PFSK-1 (cell line): Measurements from ENCODE around the gene USPL1.
A peak's percentile ranks its signal among the peaks of the same experiment; 100 is the strongest.

Source experiments
- FOXP2 ChIP-seq: optimal IDR thresholded peaks from 2 replicates; pipeline ENCODE3; 2011; ENCODE audit warnings: borderline replicate concordance, control low read depth, inconsistent platforms; ENCODE audit not compliant: insufficient read depth; ENCODE audit errors: extremely low read length, extremely low read depth
- POLR2AphosphoS5 ChIP-seq: IDR thresholded peaks from 2 replicates; pipeline ENCODE4 v1.6.1; 2012; ENCODE audit warnings: low read depth, mild to moderate bottlenecking, control low read depth, low read length, moderate library complexity
- REST ChIP-seq, 2 experiments: IDR thresholded peaks; 2 replicates each; pipeline versions ENCODE4 v1.6.1 to v1.8.0; 2011 to 2012; ENCODE audit warnings: low read depth in 2 of 2, low read length in 2 of 2, control low read depth in 1 of 2, inconsistent platforms in 1 of 2, mild to moderate bottlenecking in 1 of 2, moderate library complexity in 1 of 2; ENCODE audit not compliant: insufficient read depth in 1 of 2
- SIN3A ChIP-seq: IDR thresholded peaks from 2 replicates; pipeline ENCODE4 v1.6.1; 2012; ENCODE audit warnings: mild to moderate bottlenecking, low read length, moderate library complexity, borderline replicate concordance; ENCODE audit not compliant: insufficient read depth
- TAF1 ChIP-seq: IDR thresholded peaks from 2 replicates; pipeline ENCODE4 v1.6.1; 2012; ENCODE audit warnings: low read length, control low read depth, borderline replicate concordance; ENCODE audit not compliant: insufficient read depth

The USPL1 gene

GRCh38 chr13:30641173-30641572 is 23.5 kb downstream of the USPL1 start:
- peak in 1 of 2 experiments; percentile 41; a peak in 1 of 4 replicates for TF ChIP-seq REST (IDR thresholded peaks at IDR 0.05; ENCODE audit: insufficient read depth in 1 of 2, low read depth in 2 of 2, low read length in 2 of 2)

GRCh38 chr13:30645629-30646028 is 27.9 kb downstream of the USPL1 start:
- TF ChIP-seq REST (IDR thresholded peaks at IDR 0.05; ENCODE audit: insufficient read depth in 1 of 2, low read depth in 2 of 2, low read length in 2 of 2) (no peak), TAF1 (no peak), FOXP2 (no peak), POLR2AphosphoS5 (no peak), SIN3A (no peak)

- TF ChIP-seq REST (IDR thresholded peaks at IDR 0.05; ENCODE audit: insufficient read depth in 1 of 2, low read depth in 2 of 2, low read length in 2 of 2) (no peak), FOXP2 (no peak), SIN3A (no peak), POLR2AphosphoS5 (no peak), TAF1 (no peak)
Observed at GRCh38 chr13:30647420-30647819, 29.7 kb downstream of the USPL1 start.

DNA sequence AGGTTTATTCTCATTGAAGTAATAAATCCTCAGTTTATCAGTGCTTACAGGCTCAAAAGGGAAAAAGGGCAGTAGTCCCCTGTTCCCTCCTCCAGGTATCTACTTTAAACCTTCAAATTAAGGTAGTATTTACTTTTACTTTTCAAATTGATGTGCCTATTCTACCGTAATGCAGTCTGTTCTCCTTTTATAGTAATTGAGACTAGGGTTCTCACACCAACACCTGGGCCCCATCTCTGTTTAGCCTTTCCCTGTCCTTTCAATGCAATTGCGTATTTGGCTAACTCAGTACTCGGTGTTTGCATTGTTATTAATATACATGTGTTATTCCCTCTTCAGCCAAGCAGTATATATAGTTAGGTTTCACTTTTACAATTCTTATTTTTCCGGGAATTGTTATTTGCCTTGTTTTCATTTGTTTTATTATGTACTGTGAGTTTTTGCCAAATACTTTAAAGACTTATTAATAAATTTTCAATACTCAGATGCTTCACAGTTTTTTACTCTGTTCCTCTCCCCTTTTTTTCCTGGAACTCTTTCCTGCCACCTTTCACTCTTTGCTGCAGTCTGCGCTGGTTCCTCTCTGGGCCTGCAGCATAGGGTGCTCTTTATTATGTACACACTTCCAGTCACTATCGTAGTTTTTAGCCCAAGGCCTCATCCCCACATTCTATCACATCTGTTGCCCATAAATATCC is 30.3 kb downstream of the USPL1 start:
- no peak for TF ChIP-seq POLR2AphosphoS5
- TF ChIP-seq FOXP2 = no peak
- TF ChIP-seq REST (IDR thresholded peaks at IDR 0.05; ENCODE audit: insufficient read depth in 1 of 2, low read depth in 2 of 2, low read length in 2 of 2) = no peak
- TF ChIP-seq SIN3A = no peak
- no peak for TF ChIP-seq TAF1

- TF ChIP-seq SIN3A = no peak
- TF ChIP-seq FOXP2 = no peak
- TF ChIP-seq REST (IDR thresholded peaks at IDR 0.05; ENCODE audit: insufficient read depth in 1 of 2, low read depth in 2 of 2, low read length in 2 of 2) = no peak
- no peak for TF ChIP-seq POLR2AphosphoS5
- no peak for TF ChIP-seq TAF1
Observed at GRCh38 chr13:30648522-30649012, 30.8 kb downstream of the USPL1 start.
